A549 treated with Mapracorat at 1 μM for 4 hours (cell line): ENCODE measurements around the gene RACK1. TPM values are rescaled to one million over a fixed set of nuclear protein-coding genes. Genes with fewer than 3 reads are reported as not detected.

ENCODE experiments used
- total RNA-seq: library from RNA; stranded (reverse); fragments of 200-300 nt; extraction: Qiagen RNA extraction; gene quantifications from 5 replicates; pipeline ENCODE4 v1.2.3, GENCODE V29; 2022

RACK1 gene
- total RNA-seq: 3,085 to 3,907 TPM (median 3,262 TPM) in 5 replicates

DNA sequence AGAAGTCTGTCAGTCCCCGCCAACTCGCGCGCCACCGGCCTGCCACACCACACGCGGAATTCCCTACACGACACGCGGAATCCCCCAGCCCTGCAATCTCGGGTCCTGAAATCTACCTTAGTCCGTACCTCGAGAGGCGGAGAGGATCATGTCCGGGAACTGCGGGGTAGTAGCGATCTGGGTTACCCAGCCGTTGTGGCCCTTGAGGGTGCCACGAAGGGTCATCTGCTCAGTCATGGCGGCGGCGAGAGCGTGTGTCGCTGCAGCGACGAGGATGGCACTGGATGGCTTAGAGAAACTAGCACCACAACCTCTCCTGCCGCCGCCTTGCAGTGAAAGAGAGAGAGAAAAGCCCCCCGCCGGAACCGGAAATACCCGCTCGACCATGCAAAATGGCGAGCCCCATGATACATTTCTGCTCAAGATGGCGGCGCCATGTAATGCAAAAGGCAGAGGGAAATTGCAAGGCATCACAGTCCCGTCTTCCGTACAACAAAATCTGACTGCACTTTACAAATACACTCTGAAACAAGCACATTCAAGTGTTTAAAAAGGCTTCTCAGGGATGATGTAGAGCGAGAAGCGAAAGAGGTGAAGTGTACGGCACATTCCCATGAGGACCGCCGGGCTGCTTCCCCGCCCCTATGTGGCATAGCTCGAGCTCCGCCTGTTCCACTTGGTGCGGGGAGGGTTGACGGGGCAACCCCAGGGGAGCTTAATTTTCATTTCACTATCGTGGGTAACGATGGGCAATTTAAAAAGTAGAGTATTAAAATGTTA, at the start of gene RACK1:
Gene RACK1 (minus strand): TSS at position 343 of the 780 bp plus-strand sequence. CDS start 106 bp downstream, at position 237.

DNA sequence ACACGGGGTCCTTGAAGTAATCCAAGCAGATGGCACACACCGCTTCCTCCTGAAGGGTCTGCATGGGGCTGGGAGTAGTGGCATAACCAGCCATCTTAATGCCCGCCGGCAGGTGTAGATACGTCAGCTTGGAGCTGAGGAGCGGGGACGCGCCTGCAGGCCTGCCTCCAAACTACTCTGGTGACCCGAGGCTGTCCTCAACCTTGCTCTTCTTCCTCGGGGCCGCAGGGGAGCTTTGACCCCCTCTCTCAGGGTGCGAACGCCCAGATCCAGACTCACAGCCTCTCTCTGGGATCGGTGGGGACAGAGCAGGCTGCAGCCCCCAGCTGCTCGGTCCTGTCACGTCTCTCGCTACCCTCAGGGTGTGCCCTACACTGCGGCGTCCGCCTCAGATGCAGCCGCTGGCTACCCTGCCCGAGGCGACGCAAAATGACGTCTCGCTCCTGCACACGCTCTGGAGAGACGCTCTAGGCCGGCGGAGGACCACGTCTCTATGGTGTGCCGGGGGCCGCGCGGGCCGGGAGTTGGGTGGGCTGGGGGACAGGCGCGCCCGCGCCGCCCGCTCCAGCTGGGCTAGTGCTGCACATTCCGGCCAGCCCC, 17.1 kb upstream of the RACK1 start, which contains the start of gene TRIM52:
Gene TRIM52 (minus strand): TSS at position 424 of the 600 bp plus-strand sequence. CDS start 330 bp downstream, at position 94.

GRCh38 chr5:181223058-181223728, 20.5 kb downstream of the RACK1 start, which contains the start of gene TRIM41:
Gene TRIM41 (plus strand): TSS chr5:181223281. CDS start chr5:181224000, 719 bp downstream.

DNA sequence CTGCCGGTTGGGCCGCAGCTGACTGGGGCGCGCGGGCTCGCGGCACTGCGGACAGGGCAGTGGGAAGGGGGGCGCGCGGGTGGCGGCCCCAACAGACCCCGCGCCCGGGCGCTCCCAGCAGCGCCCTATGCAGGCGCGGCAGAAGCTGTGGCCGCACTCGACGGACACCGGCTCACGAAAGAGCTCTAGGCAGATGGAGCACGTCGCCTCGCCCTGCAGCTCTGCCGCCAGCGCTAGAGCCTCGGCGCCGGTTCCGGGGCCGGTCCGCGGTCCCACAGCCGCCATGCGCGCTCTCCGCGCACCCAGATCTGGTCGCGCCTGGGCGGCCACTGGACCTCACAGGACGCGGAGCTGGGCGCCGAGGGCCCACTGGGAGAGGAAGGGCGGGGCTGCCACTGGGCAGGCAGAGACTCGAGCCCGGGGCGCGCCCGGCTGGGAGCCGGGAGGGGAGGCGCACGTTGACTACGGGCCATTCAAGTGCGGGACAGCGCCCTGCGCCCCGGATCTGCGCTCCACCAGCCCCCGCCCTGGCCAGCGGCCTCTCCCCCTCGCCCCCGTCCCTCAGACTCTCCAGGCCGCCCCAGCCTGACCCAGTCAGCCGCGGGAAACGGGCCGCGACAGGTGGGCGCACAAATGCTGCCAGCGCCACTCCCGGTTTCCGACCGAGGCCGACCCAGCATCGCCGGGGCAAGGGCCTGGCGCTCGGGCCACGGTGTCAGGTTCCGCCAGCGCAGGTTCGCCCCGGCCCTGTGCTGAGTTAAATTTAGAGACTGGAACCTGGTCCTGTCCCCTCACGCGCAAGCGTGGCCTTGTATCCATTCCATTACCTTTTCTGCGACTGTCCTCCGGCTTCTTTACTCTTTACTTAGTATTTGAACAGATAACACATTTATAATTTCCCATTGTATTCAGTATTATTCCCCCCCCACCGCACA, 38.6 kb downstream of the RACK1 start, which contains the start of gene TRIM7:
Gene TRIM7 (minus strand): TSS at position 371 of the 935 bp plus-strand sequence. CDS start 86 bp downstream, at position 285.

Other genes starting within 250 kb of the RACK1 start
- 0.56 to 1.2 TPM (median 0.95 TPM) in 5 replicates for gene BTNL9, start 203.6 kb downstream of the RACK1 start, total RNA-seq
- not detected in 5 replicates for gene OR2V1, start 112.7 kb downstream of the RACK1 start, total RNA-seq
- not detected in 5 replicates for gene OR2V2, start 96.3 kb downstream of the RACK1 start, total RNA-seq
- 30.1 to 43.0 TPM (median 42.7 TPM) in 5 replicates for gene TRIM7, start 38.7 kb downstream of the RACK1 start, total RNA-seq
- gene TRIM41, start 20.6 kb downstream of the RACK1 start, total RNA-seq: 18.6 to 31.0 TPM (median 28.9 TPM) in 5 replicates
- 4.8 to 7.1 TPM (median 6.2 TPM) in 5 replicates for gene TRIM52, start 17.2 kb upstream of the RACK1 start, total RNA-seq
- not detected in 5 replicates for gene OR4F3, start 123.4 kb upstream of the RACK1 start, total RNA-seq